Parathyroid adenoma (tissue), 2 donors: Measurements from ENCODE around the gene GSTA4.

Experiments used
- H2AFZ ChIP-seq: fragments of 300-600 bp; sonication (generic); one replicate; pipeline ENCODE4 v1.7.0; 2017; ENCODE audit warnings: antibody characterized with exemption, mild to moderate bottlenecking
- H3K27ac ChIP-seq: fragments of 300-600 bp; sonication (generic); one replicate; pipeline ENCODE4 v1.7.0; 2017
- H3K27me3 ChIP-seq: fragments of 300-600 bp; sonication (generic); one replicate; pipeline ENCODE4 v1.7.0; 2017; ENCODE audit warnings: low read length; ENCODE audit not compliant: control insufficient read depth, insufficient read depth
- H3K36me3 ChIP-seq: fragments of 300-600 bp; sonication (generic); one replicate; pipeline ENCODE4 v1.7.0; 2017; ENCODE audit warnings: low read length; ENCODE audit not compliant: control insufficient read depth, insufficient read depth
- H3K4me1 ChIP-seq: fragments of 300-600 bp; sonication (generic); one replicate; pipeline ENCODE4 v1.7.0; 2017; ENCODE audit warnings: control low read depth
- H3K4me2 ChIP-seq: fragments of 300-600 bp; sonication (generic); one replicate; pipeline ENCODE4 v1.7.0; 2017; ENCODE audit warnings: low read length
- H3K4me3 ChIP-seq: fragments of 300-600 bp; sonication (generic); one replicate; pipeline ENCODE4 v1.7.0; 2017; ENCODE audit warnings: low read depth, low read length
- H3K79me2 ChIP-seq: fragments of 300-600 bp; sonication (generic); one replicate; pipeline ENCODE4 v1.7.0; 2017; ENCODE audit warnings: control low read depth
- H3K9ac ChIP-seq: fragments of 300-600 bp; sonication (generic); one replicate; pipeline ENCODE4 v1.7.0; 2017; ENCODE audit warnings: mild to moderate bottlenecking
- H3K9me3 ChIP-seq: fragments of 300-600 bp; sonication (generic); one replicate; pipeline ENCODE4 v1.7.0; 2017; ENCODE audit warnings: low read length; ENCODE audit not compliant: control insufficient read depth
- TF ChIP-seq, protein P1 (sequence below): fragments of 300-600 bp; sonication (generic); IDR thresholded peaks from one replicate; pipeline ENCODE4 v1.7.0; 2017; ENCODE audit warnings: antibody characterized with exemption, mild to moderate bottlenecking
- donor health status: primary hyperparathyroidism.

GSTA4 gene

DNA sequence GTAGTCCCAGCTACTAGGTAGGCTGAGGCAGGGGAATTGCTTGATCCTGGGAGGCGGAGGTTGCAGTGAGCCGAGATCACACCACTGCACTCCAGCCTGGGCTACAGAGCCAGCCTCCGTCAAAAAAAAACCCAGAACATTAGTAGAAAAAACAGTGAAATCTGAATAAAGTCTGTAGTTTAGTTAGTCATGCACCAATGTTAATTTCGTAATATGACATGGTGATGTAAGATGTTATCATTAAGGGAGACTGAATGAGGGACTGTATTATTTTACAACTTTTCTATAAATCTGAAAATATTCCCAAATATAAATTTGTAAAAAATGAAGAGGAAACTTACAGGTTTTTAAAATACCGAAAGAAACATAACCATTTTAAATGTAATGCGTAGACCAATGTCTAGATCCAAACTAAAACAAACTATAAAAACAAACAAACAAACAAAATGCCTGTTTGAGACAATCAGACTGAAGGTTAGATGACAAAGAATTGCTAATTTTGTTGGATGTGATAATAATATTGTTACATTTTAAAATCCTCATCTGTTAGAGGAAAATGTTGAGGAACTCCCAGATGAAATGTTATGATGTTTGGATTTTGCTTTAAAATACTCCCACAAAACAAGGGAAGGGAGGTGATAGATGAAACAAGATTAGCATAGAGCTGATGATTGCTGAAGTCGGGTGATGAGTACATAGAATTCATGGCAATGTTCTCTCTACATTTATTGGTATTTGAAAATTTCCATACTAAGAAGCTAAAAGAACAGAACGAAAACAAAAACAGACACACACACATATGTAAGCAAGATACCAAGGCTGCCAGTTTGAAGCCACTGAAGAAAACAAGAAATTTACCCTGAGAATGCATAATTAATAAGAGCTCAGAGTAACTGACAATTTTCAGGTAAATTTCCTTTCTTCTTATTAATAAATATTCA, 1.8 kb downstream of the GSTA4 start:
- Histone ChIP-seq H3K4me2 (no peak overlapping the region), H3K36me3 (no peaks in the 10 kb centered on the region), H3K9ac (no peak overlapping the region)

GRCh38 chr6:52990342-52990741, 4.7 kb downstream of the GSTA4 start:
- Histone ChIP-seq H3K79me2 (peaks cover 41% of the 10 kb centered on the region), H3K27me3 (no peaks in the 10 kb centered on the region), H3K4me1 (peaks cover 11% of the 10 kb centered on the region), H2AFZ (no peak overlapping the region), H3K36me3 (no peaks in the 10 kb centered on the region), H3K9me3 (no peaks in the 10 kb centered on the region), H3K4me3 (no peak overlapping the region), H3K4me2 (no peak overlapping the region), H3K27ac (no peak overlapping the region), H3K9ac (no peak overlapping the region)
- TF ChIP-seq, protein P1, sequence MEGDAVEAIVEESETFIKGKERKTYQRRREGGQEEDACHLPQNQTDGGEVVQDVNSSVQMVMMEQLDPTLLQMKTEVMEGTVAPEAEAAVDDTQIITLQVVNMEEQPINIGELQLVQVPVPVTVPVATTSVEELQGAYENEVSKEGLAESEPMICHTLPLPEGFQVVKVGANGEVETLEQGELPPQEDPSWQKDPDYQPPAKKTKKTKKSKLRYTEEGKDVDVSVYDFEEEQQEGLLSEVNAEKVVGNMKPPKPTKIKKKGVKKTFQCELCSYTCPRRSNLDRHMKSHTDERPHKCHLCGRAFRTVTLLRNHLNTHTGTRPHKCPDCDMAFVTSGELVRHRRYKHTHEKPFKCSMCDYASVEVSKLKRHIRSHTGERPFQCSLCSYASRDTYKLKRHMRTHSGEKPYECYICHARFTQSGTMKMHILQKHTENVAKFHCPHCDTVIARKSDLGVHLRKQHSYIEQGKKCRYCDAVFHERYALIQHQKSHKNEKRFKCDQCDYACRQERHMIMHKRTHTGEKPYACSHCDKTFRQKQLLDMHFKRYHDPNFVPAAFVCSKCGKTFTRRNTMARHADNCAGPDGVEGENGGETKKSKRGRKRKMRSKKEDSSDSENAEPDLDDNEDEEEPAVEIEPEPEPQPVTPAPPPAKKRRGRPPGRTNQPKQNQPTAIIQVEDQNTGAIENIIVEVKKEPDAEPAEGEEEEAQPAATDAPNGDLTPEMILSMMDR: no peak

More for the DNA sequence above, 1.8 kb downstream of the GSTA4 start:
- H3K79me2 ChIP-seq: peaks cover 29% of the 10 kb centered on the region
- H2AFZ ChIP-seq: peak overlapping the region; percentile 94
- TF ChIP-seq, protein P1: no peak
- H3K9me3 ChIP-seq: no peaks in the 10 kb centered on the region
- H3K4me1 ChIP-seq: peaks cover 11% of the 10 kb centered on the region
- peak overlapping the region; percentile 98 for H3K27ac ChIP-seq
- H3K4me3 ChIP-seq: no peak overlapping the region
- no peaks in the 10 kb centered on the region for H3K27me3 ChIP-seq

- TF ChIP-seq, protein P1: no peak
- Histone ChIP-seq H3K4me1 (no peaks in the 10 kb centered on the region), H3K9ac (no peak overlapping the region), H3K79me2 (peaks cover 28% of the 10 kb centered on the region), H3K4me3 (no peak overlapping the region), H2AFZ (no peak overlapping the region), H3K27ac (no peak overlapping the region), H3K4me2 (no peak overlapping the region), H3K27me3 (no peaks in the 10 kb centered on the region), H3K36me3 (no peaks in the 10 kb centered on the region), H3K9me3 (no peaks in the 10 kb centered on the region)
Measured at GRCh38 chr6:52985228-52985627, 9.9 kb downstream of the GSTA4 start.

GRCh38 chr6:52984247-52984646, 10.8 kb downstream of the GSTA4 start:
- Histone ChIP-seq H3K4me2 (no peak overlapping the region), H3K36me3 (no peaks in the 10 kb centered on the region), H3K27ac (no peak overlapping the region), H3K79me2 (peaks cover 18% of the 10 kb centered on the region), H3K27me3 (no peaks in the 10 kb centered on the region), H3K4me3 (no peak overlapping the region), H3K9ac (no peak overlapping the region), H2AFZ (no peak overlapping the region), H3K9me3 (no peaks in the 10 kb centered on the region), H3K4me1 (no peaks in the 10 kb centered on the region)
- TF ChIP-seq, protein P1: no peak
